Measurements from ENCODE around the gene CUX1. TPM values are rescaled to one million over a fixed set of nuclear protein-coding genes. Genes with fewer than 3 reads are reported as not detected.
"Not testable (repeated sequence)": the region's sequence is repeated elsewhere in the genome, so short reads cannot be mapped to it uniquely, and the experiment has no call there.

CUX1 gene
- total RNA-seq, 1 donor, result 46.2 TPM

DNA sequence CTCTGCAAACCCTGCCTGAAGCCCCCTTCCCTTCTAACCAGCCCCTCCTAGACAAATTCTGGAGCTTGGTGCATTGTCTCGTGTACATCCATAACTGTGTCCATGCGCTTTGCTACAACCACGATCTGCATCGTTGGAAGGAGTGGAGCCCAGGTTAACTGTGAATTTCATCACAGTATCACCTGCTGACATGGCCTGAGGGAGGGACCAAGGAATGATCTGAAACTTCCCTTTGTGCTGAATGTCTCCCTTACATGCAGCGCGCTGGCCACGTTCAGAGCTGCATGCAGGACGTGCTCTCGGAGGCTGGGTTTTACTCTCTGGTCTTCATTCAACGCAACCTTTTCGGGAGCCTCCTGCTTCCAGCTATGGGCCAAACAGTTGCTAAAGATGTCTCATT is 222.3 kb downstream of the CUX1 start:
- H3K4me3 ChIP-seq (ENCODE audit: low read depth, low read length), result no peak overlapping the region
- no peak for DNase-seq (ENCODE audit: low read depth)
- TF ChIP-seq, protein P1, sequence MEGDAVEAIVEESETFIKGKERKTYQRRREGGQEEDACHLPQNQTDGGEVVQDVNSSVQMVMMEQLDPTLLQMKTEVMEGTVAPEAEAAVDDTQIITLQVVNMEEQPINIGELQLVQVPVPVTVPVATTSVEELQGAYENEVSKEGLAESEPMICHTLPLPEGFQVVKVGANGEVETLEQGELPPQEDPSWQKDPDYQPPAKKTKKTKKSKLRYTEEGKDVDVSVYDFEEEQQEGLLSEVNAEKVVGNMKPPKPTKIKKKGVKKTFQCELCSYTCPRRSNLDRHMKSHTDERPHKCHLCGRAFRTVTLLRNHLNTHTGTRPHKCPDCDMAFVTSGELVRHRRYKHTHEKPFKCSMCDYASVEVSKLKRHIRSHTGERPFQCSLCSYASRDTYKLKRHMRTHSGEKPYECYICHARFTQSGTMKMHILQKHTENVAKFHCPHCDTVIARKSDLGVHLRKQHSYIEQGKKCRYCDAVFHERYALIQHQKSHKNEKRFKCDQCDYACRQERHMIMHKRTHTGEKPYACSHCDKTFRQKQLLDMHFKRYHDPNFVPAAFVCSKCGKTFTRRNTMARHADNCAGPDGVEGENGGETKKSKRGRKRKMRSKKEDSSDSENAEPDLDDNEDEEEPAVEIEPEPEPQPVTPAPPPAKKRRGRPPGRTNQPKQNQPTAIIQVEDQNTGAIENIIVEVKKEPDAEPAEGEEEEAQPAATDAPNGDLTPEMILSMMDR (IDR thresholded peaks at IDR 0.05; ENCODE audit: insufficient read depth, low read depth, low read length), result no peak

GRCh38 chr7:102040569-102040968 is 223.1 kb downstream of the CUX1 start:
- no peak for DNase-seq (ENCODE audit: low read depth)
- no peak overlapping the region for H3K4me3 ChIP-seq (ENCODE audit: low read depth, low read length)
- TF ChIP-seq, protein P1 (IDR thresholded peaks at IDR 0.05; ENCODE audit: insufficient read depth, low read depth, low read length), result no peak

DNA sequence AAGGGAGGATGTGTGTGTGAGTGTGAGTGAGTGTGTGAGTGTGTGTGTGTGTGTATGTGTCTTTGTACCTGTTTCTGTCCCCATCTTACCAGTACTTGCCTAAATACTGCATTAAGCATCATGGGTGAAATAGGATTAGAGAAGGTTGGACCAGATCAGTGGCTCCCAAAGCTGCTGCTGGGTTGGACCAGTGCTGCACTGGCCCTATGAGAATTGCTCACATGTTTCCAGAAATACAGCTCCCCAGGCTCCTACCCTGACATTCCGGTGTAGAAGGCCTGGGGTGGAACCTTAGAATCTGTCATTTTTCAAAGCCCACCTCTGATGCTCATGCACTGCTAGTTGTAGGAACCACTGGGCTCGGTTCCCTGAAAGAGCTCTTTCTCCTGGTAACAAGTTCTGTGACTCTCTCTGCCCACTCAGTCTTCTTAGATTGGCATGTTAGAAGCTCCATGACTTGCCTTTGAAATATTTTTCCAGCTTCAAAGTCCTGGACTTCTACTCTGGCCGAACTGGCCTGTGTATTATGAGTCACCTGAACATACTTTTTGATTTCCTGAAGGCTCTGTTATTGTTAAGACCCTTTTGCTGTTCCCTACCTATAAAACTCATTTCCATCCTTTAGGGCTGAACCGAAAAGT is 224.7 kb downstream of the CUX1 start:
- TF ChIP-seq, protein P1 (IDR thresholded peaks at IDR 0.05; ENCODE audit: insufficient read depth, low read depth, low read length), result no peak
- H3K4me3 ChIP-seq (ENCODE audit: low read depth, low read length), result no peak overlapping the region
- no peak for DNase-seq (ENCODE audit: low read depth)

GRCh38 chr7:102042796-102043195 is 225.4 kb downstream of the CUX1 start:
- DNase-seq (ENCODE audit: low read depth); H3K4me3 ChIP-seq (ENCODE audit: low read depth, low read length): not testable (repeated sequence)

DNA sequence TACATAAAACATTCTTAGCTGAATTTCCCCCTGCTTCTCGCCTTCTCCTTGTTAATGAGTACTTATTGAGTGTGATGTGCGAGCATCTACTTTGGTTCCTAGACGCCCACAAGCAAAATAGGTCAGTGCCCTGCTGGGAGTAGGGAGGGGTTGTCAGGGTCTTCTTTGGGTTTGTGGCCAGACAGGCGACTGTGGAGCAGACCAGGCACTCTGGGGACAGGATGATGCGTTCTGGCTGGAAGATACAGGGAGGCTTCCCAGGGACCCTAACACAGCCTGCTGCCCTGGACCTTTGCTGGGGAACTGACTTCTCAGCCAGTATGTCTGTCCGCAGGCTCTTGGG is 227.2 kb downstream of the CUX1 start:
- no peak for DNase-seq (ENCODE audit: low read depth)
- no peak overlapping the region for H3K4me3 ChIP-seq (ENCODE audit: low read depth, low read length)
- TF ChIP-seq, protein P1 (IDR thresholded peaks at IDR 0.05; ENCODE audit: insufficient read depth, low read depth, low read length), result no peak

DNA sequence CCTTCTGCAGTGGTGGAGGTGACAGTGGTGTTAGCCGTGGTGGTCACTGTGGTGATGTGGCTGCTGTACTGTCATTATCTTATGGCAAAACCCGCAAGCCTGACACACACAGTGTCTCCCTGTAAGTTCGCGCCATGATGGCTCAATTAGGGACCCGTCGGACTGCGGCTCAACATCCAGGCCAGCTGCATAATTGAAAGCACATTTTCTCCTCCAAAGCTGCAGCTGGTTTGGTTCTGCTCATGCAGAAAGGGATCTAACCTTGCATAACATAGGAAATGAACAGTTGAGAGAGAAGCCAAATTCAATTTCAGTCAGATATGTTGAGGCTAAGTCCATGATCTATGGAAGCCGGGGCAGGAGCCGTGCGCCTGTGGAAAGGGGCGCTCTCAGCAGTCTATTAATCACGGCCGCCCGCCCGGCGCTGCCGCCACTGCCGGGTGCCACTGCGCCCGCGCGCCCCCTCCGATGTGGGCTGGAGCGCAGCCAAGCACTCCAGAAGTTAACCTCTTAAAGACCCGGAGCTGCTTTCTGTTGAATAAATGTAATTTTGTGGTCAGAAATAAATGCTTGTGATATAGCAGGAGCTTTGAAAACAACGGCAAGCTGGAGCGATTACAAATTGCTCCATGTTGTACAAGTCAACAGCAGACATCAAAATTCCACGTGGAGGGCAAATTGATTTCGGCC is 227.7 kb downstream of the CUX1 start:
- peak; percentile 95 for DNase-seq (ENCODE audit: low read depth)
- TF ChIP-seq, protein P1 (IDR thresholded peaks at IDR 0.05; ENCODE audit: insufficient read depth, low read depth, low read length), result no peak
- H3K4me3 ChIP-seq (ENCODE audit: low read depth, low read length), result peak overlapping the region; percentile 4

DNA sequence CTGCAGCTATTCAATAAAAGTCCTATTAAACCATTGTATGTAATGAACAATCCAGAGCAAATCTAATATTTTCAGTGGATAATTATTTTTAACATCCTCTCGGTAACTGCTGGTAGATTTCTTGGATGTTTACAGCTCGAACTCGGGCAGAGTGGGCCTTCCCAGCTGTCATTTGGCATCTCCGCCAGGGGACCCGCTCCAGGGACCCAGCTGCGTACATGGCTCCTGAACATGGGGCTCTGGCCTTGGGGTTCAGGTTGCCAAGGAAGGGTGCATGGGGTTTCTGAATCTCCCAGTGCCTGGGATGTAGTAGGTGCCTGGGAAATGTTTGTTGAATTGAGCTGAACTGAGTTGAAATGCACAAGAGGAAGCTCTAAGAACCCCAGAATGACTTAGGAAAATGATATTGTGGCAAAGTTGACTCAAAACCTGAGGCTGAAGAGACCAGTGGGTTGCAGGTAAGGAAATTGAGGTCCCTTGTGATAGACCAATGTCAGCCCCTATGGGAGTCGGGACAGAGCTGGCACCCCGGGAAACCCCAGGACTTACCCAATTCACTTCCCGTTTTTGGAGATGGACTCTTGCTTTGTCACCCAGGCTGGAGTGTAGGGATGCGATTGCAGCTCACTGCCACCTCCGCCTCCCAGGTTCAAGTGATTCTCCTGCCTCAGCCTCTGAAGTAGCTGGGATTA is 228.4 kb downstream of the CUX1 start:
- TF ChIP-seq, protein P1 (IDR thresholded peaks at IDR 0.05; ENCODE audit: insufficient read depth, low read depth, low read length), result no peak
- H3K4me3 ChIP-seq (ENCODE audit: low read depth, low read length), result peak overlapping the region; percentile 3
- no peak for DNase-seq (ENCODE audit: low read depth)

Measured in fibroblast of villous mesenchyme (primary cell).